ENCODE data around the gene GSTT2B.
"Not testable (repeated sequence)": the region's sequence is repeated elsewhere in the genome, so short reads cannot be mapped to it uniquely, and the experiment has no call there.

GSTT2B gene

DNA sequence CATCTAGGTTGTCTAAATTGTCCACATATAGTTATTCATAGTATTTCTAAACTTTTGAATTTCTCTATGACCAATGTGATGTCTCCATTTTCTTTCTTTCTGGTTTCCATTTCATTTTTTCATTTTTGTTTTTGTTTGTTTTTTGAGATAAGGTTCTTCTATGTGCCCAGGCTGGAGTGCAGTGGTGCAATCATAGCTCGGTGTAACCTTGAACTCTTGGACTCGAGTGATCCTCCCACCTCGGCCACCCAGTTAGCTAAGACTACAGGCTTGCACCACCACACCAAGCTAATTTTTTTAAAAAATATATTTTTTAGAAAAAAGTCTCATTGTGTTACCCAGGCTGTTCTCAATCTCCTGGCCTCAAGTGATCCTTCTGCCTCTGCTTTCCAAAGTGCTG lies 36.1 kb upstream of the GSTT2B start:
- ATAC-seq (no peak), DNase-seq (no peak)
- Mint-ChIP-seq H3K9me3 (no peaks in the 10 kb centered on the region), H3K27ac (no peak overlapping the region), H3K36me3 (ENCODE audit: low read depth) (no peaks in the 10 kb centered on the region), H3K4me3 (no peak overlapping the region), H3K27me3 (no peaks in the 10 kb centered on the region), H3K4me1 (no peaks in the 10 kb centered on the region)

DNA sequence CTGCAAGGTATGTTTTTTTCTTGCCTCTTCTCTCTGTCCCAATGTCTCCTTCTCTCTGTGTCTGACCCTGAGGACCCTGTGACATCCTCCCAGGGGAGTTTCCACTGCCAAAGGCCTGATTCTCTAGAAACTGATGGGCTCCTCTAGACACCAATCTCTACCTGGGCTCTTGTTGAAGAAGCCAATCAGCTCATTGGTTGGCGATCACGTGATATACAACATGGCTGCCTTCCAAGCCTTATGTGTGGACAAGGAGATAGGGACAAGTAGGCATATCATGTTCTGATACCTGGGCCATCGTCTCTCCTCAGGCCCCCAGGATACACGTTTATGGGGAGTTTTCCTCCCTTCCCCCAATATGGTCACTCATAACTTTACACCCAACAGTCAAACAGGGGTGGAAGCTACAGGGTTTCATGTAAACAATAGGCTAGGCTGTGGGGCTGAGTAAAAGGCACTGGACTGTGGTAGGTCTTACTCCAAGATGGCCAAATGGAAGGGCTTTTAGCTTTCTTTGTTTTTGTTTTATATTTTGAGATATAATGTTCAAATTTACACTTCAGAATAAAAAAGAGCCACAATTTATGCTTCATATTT lies 32.7 kb upstream of the GSTT2B start:
- not testable (repeated sequence) for H3K9me3 Mint-ChIP-seq; H3K27ac Mint-ChIP-seq; H3K4me3 Mint-ChIP-seq; H3K4me1 Mint-ChIP-seq; DNase-seq; ATAC-seq; H3K36me3 Mint-ChIP-seq (ENCODE audit: low read depth); H3K27me3 Mint-ChIP-seq

DNA sequence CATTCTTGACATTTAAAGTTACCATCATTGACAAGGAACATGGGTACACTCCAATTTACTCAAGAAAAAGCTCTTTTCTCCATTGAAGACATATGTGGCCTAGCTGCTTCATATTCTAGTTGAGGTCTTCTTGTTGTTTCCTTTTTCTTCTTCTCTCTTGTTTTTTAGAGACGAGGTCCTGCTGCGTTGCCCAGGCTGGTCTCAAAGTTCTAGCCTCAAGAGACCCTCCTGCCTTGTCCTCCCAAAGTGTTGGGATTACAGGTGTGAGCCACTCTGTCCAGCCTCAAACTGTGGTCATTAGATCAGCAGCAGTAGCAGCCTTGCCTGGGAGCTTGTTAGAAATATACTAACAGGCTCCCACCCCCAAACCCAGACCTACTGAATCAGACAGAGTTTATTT lies 32.1 kb upstream of the GSTT2B start:
- not testable (repeated sequence) for H3K4me3 Mint-ChIP-seq; H3K9me3 Mint-ChIP-seq; ATAC-seq; H3K4me1 Mint-ChIP-seq; H3K27me3 Mint-ChIP-seq; DNase-seq; H3K27ac Mint-ChIP-seq; H3K36me3 Mint-ChIP-seq (ENCODE audit: low read depth)

DNA sequence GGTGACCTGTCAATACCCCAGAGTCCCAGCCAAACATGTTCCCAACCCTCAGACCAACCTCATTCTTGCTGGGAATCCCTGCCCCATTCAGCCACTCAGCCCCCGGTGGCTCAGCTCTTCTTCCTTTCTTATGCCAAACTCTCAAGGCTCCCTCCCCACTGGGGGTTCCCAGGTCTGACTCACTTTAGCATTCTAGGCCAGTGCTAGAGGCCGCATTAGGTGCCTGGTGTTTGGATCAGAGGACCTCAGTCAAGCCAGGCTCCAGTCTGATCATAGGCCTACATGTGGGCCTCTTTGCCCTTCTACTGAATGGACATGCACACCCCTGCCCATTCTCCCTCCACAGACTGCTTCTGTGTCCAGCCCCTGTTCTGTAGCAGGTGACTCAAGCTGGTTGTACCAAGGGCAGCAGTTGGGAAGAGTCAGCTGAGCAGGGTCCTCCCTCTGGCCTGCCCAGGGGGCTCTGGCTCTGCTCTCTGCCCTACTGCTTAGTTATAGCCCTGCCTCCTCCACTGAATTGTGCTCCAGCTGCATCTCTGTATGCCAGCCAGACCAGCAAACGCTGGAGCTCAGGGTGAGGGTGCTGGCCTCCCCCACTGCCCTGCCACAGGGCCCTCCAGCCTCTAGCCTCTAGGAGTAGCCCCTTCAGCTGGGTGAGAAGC lies 28.7 kb upstream of the GSTT2B start:
- H3K27ac Mint-ChIP-seq; H3K4me1 Mint-ChIP-seq; H3K36me3 Mint-ChIP-seq (ENCODE audit: low read depth); H3K9me3 Mint-ChIP-seq; DNase-seq; H3K27me3 Mint-ChIP-seq; H3K4me3 Mint-ChIP-seq: not testable (repeated sequence)
- peak; percentile 52 for ATAC-seq

DNA sequence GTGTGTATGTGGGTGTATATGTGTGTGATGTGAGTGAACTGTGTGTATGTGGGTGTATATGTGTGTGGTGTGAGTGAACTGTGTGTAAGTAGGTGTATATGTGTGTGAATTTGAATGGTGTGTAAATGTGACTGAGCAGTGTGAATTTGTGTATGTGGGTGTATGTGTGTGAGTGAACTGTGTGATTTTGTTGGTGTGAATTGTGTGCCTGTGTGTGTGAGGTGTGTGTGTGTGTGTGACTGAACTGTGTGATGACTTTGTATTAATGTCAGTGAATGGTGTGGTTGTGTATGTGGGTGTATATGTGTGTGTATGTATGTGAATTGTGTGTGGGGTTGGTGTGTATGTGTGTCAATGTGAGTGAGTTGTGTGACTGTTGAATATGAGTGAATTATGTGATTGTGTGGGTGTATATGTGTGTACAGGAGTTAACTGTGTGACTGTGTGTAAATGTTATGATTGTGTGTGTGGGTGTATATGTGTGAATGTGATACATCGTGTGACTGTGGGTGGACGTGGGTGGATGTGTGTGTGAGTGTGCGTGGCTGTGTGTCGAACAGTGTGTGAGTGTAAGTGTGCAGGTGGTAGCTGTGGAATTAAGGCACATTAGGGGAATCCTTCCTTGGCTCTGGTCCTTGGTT lies 25.7 kb upstream of the GSTT2B start:
- not testable (repeated sequence) for H3K4me3 Mint-ChIP-seq; H3K4me1 Mint-ChIP-seq; H3K27ac Mint-ChIP-seq; H3K36me3 Mint-ChIP-seq (ENCODE audit: low read depth); DNase-seq; H3K9me3 Mint-ChIP-seq; ATAC-seq; H3K27me3 Mint-ChIP-seq

DNA sequence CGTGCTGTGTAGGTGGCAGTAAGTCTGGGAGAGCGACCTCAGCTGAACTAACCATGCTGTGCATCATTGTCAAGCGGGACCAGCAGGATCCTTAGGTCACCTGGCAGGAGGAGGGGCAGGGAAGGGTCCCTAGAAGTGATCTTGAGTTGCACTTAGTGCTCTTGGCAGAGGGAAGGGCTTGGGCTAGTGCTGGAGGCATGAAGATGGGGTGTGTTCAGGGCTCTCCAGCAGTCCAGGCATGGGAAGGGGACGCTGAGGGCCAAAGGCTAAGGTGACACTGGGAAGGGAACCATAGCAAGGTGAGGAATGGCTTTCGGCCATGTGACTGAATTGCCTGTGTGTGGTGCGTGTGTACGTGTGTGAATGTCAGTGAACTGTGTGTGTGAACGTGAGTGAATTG lies 25.1 kb upstream of the GSTT2B start:
- DNase-seq; H3K4me3 Mint-ChIP-seq; H3K9me3 Mint-ChIP-seq; H3K4me1 Mint-ChIP-seq; ATAC-seq; H3K27me3 Mint-ChIP-seq; H3K36me3 Mint-ChIP-seq (ENCODE audit: low read depth); H3K27ac Mint-ChIP-seq: not testable (repeated sequence)

DNA sequence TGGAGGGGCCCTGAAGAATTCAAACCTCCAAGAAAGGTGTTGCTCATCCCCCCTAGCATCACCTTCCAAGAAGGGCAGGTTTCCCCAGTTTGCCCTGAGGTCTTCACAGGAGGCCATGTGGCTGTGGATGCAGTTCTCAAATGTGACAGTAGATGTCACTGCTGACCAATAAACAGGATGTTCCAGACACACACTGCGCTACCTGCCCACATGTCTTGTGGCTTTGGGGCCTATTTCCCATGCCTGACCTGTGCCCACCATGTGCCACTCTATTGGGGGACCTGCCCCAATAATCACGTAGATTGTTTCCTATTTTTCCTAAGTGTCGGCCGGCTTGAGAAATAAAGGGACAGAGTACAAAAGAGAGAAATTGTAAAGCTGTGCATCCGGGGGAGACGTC lies 23.4 kb upstream of the GSTT2B start:
- DNase-seq: peak; percentile 77
- ATAC-seq: peak; percentile 87
- Mint-ChIP-seq H3K4me3 (no peak overlapping the region), H3K9me3 (no peaks in the 10 kb centered on the region), H3K27me3 (no peaks in the 10 kb centered on the region), H3K27ac (peak overlapping the region; percentile 23), H3K36me3 (ENCODE audit: low read depth) (no peaks in the 10 kb centered on the region), H3K4me1 (peaks cover 8% of the 10 kb centered on the region)

DNA sequence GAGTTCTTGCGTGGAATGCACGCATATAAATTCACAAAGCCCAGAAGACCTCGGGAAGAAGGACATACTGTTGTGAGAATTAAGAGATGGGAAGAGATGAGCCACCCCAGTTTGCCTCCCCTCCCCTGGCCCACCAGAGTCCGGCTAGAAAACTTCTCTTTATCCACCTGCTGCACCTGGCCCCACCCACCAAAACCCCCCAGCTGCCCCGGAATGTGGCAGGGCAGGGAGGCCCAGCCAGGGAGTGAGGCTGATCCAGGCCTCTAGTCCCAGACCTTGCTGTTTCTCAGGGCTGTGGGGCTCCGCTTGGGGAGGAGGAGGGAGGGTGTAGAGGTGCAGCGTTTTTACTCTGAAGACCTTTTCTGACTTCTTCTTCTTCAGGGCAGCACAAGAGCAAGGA lies 19.6 kb upstream of the GSTT2B start:
- DNase-seq; H3K4me3 Mint-ChIP-seq; H3K4me1 Mint-ChIP-seq; H3K27ac Mint-ChIP-seq; H3K9me3 Mint-ChIP-seq; ATAC-seq; H3K36me3 Mint-ChIP-seq (ENCODE audit: low read depth); H3K27me3 Mint-ChIP-seq: not testable (repeated sequence)

DNA sequence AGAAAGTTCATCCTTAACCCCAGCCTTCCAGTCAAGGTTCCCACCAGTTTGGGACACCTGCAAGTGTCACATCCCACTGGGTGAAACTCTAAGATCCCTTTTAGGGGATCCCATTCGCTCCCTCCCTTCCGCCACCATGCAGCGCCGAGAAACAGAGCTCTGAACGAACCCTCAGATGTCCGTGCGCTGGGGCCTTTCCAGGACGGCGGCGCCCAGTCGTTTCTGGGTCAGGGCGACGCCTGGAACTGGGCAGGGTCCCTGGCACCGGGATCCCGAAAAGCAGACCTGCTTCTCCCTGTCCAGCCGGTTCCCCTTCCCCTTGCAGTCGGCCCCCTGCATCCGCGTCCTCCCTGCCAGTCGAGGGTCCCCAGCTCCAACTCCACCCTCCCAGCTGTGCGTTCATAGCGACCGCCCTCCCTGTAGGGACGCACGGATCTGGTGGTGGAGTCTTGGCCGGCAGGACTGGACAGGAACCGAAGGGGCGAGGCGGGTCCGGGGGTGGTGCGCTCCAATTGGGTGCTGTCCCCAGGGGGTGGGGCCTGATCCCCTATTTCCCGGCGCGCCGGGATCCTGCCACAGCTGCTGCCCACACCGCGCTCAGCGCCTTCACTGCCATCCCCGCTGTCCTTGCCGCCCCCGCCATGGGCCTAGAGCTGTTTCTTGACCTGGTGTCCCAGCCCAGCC lies 18.7 kb upstream of the GSTT2B start, which contains the start of gene GSTT2:
Gene GSTT2 (plus strand): TSS at position 578 of the 684 bp plus-strand sequence.
- H3K27ac Mint-ChIP-seq; H3K4me3 Mint-ChIP-seq; H3K9me3 Mint-ChIP-seq; H3K4me1 Mint-ChIP-seq; H3K36me3 Mint-ChIP-seq (ENCODE audit: low read depth); H3K27me3 Mint-ChIP-seq; DNase-seq: not testable (repeated sequence)
- ATAC-seq: peak; percentile 11

DNA sequence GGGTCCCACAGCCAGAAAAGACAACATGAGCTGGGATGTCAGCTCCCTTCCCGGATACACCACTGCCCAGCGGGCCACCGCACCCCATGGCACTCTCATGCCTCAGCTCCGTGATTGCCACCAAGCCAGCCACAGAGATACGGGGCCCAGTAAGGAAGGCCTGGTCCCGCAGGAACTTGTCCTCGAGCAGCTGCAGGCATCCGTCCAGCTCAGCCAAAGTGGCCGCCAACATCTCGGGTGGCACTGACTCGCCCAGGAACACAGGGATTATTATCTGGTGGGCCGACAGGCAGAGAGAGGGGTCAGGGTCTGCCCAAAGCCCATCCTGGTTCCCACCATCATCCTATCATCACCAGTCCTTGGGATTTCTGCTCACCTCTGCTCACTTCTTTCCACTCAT lies 16.3 kb upstream of the GSTT2B start:
- H3K27me3 Mint-ChIP-seq; H3K4me1 Mint-ChIP-seq; H3K27ac Mint-ChIP-seq; H3K9me3 Mint-ChIP-seq; H3K36me3 Mint-ChIP-seq (ENCODE audit: low read depth); DNase-seq; ATAC-seq; H3K4me3 Mint-ChIP-seq: not testable (repeated sequence)

DNA sequence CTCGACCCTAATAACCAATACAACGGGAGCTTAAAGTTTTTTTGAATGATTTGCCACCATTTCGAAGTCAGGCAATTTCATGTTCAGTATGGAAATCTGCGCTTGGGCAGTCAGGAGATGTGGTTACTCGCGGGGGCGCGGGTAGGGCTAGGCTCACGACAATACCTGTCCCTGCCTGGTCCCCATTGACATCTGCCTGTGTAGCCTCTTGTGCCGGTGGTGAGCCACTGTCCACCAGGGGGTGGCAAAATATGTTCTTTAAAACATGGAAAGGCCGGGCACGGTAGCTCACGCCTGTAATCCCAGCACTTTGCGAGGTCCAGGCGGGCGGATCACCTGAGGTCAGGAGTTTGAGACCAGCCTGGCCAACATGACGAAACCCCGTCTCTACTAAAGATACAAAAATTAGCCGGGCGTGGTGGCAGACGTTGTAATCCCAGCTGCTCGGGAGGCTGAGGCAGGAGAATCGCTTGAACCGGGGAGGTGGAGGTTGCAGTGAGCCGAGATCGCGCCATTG lies 13.9 kb upstream of the GSTT2B start:
- peak; percentile 16 for ATAC-seq
- Mint-ChIP-seq H3K4me1 (peaks cover 10% of the 10 kb centered on the region), H3K36me3 (ENCODE audit: low read depth) (peaks cover 16% of the 10 kb centered on the region)
- H3K27ac Mint-ChIP-seq, H3K4me3 Mint-ChIP-seq, H3K27me3 Mint-ChIP-seq, H3K9me3 Mint-ChIP-seq, DNase-seq: not testable (repeated sequence)

DNA sequence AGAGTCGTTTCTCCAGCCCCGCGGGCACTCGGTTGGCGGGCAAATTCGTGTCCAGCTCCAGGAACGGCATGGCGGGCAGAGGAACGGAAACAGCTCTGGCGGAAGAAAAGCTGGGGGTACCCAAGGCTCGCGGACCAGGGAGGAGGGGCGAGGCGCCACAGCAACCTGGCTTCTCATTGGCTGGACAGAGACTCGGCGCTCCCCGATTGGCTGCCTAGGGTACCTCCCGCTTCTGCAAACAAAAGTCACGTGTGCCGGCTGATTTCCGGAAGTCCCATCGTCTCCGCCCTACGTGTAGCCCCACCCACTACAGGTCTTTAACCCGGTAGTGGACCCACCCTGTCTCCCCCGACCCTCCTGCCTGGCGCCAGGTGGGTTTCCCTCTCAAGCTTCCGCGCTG lies 13.3 kb upstream of the GSTT2B start, which contains the start of gene DDT:
Gene DDT (minus strand): TSS at position 97 of the 400 bp plus-strand sequence. CDS start 27 bp downstream, at position 70.
- Mint-ChIP-seq H3K4me1 (peaks cover 16% of the 10 kb centered on the region), H3K36me3 (ENCODE audit: low read depth) (peaks cover 17% of the 10 kb centered on the region)
- not testable (repeated sequence) for DNase-seq, H3K27me3 Mint-ChIP-seq, H3K9me3 Mint-ChIP-seq, H3K4me3 Mint-ChIP-seq, H3K27ac Mint-ChIP-seq
- ATAC-seq: peak; percentile 97

DNA sequence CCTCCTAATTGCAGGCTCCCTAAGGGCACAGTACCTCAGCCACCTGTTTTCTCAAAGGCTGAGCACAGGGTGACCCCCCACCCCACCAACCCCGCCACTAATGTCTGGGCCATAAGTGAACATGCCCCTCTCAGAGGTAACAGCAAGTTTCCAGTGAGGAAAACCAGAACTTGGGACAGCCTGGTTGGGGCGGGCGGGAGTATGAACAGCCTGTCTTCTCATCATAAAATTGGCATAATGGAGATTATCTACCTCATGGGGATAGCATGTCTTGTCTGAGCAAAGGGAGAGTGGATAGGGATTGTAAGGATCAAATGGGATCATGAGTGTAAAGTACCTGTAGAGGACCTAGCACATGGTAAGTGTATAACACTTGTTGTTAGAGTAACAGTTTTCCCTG lies 10.9 kb upstream of the GSTT2B start:
- H3K27me3 Mint-ChIP-seq, DNase-seq, ATAC-seq, H3K9me3 Mint-ChIP-seq: not testable (repeated sequence)
- peaks cover 20% of the 10 kb centered on the region for H3K4me1 Mint-ChIP-seq
- peak overlapping the region; percentile 28 for H3K4me3 Mint-ChIP-seq
- peak overlapping the region; percentile 32 for H3K27ac Mint-ChIP-seq
- H3K36me3 Mint-ChIP-seq (ENCODE audit: low read depth): peaks cover 21% of the 10 kb centered on the region

DNA sequence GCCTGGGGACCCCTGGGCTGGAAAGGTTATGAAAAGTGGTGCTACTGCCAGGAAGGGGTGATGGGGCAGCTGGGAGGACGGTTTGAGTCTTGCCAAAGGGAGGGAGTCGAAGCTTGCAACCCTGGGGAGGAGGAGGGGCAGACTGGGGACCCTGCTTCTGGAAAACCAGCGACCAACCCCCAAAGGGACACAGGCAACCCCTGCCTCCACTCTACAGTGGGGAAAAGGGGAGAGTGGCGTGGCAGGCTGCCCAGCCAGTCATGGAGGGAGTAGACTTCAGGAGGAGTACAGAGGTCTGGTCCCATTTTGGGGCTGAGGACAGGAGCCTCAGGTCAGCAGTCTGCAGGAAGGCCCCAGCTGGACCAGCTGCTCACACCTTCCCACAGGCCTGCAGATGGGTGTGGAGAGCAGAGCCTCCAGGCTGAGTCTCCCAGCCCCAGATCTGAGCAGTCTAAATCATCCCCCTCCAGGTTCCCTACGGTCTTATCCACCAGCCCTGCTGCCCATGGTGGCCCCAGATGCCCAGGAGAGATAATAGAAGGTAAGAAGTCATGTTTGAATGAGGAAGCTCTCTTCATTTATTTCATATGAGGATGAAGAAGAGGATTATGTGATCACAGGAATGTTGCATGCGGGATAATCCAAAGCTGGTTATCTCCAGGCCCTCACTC lies 10.0 kb upstream of the GSTT2B start:
- H3K36me3 Mint-ChIP-seq (ENCODE audit: low read depth): peaks cover 21% of the 10 kb centered on the region
- peaks cover 20% of the 10 kb centered on the region for H3K4me1 Mint-ChIP-seq
- H3K9me3 Mint-ChIP-seq: no peaks in the 10 kb centered on the region
- H3K4me3 Mint-ChIP-seq: peak overlapping the region; percentile 12
- H3K27ac Mint-ChIP-seq: peak overlapping the region; percentile 48
- ATAC-seq (no peak), DNase-seq (no peak)
- H3K27me3 Mint-ChIP-seq: no peaks in the 10 kb centered on the region

All from activated naive CD8-positive, alpha-beta T cell treated with anti-CD3 and anti-CD28 coated beads, Interleukin-2, amount 50 U/mL, for 24 hours (primary cell).